BJ (cell line): ENCODE measurements around the gene GSG1. TPM values are rescaled to one million over a fixed set of nuclear protein-coding genes. Genes with fewer than 3 reads are reported as not detected.

Experiments used
- CTCF ChIA-PET: fragments of 350-600 bp; formaldehyde crosslinking; extraction: SDS; loops from one replicate; lab custom pipeline; 2021; ENCODE audit warnings: antibody characterized with exemption, inconsistent platforms; lab: Yijun Ruan, JAX
- POLR2A ChIA-PET: fragments of 300-600 bp; sonication (Branson Sonifier 250); formaldehyde crosslinking; extraction: SDS; loops from one replicate; lab custom pipeline; 2021; ENCODE audit warnings: antibody characterized with exemption; lab: Charles Lee
- DNase-seq: peaks from one replicate; pipeline ENCODE4 v3.0.0-alpha.2; 2011; ENCODE audit warnings: low read depth
- H3K27me3 ChIP-seq: 2 replicates; pipeline ENCODE4 v1.6.0; 2011; ENCODE audit warnings: low read length; ENCODE audit not compliant: control insufficient read depth, insufficient read depth
- H3K36me3 ChIP-seq: 2 replicates; pipeline ENCODE4 v1.5.1; 2011; ENCODE audit warnings: low read length; ENCODE audit not compliant: control insufficient read depth, insufficient read depth
- H3K4me3 ChIP-seq: 2 replicates; pipeline ENCODE4 v1.5.1; 2011; ENCODE audit warnings: low read depth, mild to moderate bottlenecking, control low read depth, low read length
- CTCF ChIP-seq: IDR thresholded peaks from 2 replicates; pipeline ENCODE4 v1.5.1; 2011; ENCODE audit warnings: low read depth, mild to moderate bottlenecking, control low read depth, inconsistent platforms, low read length, moderate library complexity; ENCODE audit not compliant: insufficient read depth
- polyA plus RNA-seq: library from polyadenylated mRNA; depleted of rRNA; stranded (reverse); fragments of >200 nt; gene quantifications from 2 replicates; pipeline ENCODE4 v1.2.3, GENCODE V29; 2011

Gene GSG1
- polyA plus RNA-seq, 1 experiment: 0.26 TPM

GRCh38 chr12:13141686-13142085 lies 38.2 kb upstream of the GSG1 start:
- ChIA-PET CTCF (interaction anchor here (0.9 to 1.5 kb wide), 2 partner anchors 9 to 13 kb away, joined by 3 to 5 read pairs; no protein-coding TSS in a partner anchor), POLR2A (no interaction called here)
- no peak for TF ChIP-seq CTCF
- no peaks in the 10 kb centered on the region for H3K36me3 ChIP-seq
- no peak overlapping the region for H3K4me3 ChIP-seq
- no peaks in the 10 kb centered on the region for H3K27me3 ChIP-seq
- no peak for DNase-seq

DNA sequence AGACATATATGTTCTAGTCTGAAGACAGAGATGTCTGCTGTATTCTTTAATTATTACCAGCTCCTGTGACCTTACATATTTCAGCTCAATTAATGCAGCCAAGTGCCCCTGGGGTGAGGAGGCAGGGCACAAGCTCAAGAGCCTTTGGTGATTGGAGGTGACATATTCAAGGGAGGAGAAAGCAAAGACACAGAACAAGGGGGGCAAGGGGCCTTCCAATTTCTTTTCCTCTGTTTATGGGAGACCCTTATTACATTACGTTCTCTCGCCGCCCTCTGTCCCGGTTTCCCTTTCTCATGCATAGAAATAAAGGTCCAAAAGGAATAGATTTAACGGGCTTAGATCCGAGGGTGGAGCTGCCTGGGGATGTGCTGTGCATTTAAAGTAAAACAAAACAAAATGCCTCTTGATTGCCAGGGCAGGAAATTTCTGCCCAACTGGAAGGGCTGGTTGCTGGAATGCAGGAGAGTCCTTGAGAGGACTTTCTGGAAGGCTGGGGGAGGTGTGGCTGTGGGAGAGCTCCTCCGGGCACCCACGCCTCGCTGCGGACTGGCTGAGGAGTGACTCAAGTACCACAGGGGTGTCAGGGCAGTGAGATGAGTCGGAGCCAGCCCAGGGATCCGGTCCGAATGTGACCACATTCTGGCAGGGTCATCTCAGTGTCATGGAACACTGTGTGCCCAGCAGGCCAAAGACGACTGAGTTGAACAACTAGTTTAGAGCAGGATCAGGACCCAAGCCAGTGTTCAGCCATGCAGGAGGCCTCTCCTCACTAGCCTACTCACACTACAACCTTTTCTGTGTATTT lies 32.1 kb upstream of the GSG1 start:
- DNase-seq: peak; percentile 74
- Histone ChIP-seq H3K27me3 (no peaks in the 10 kb centered on the region), H3K4me3 (no peak overlapping the region), H3K36me3 (no peaks in the 10 kb centered on the region)
- POLR2A ChIA-PET: interaction anchor here (0.9 kb wide), 1 partner anchor 21 kb away, joined by 3 read pairs; no protein-coding TSS in a partner anchor
- no peak for TF ChIP-seq CTCF
- CTCF ChIA-PET: interaction anchor here (1.2 to 1.3 kb wide), 3 partner anchors 11 to 85 kb away, joined by 3 to 6 read pairs (median 3); no protein-coding TSS in a partner anchor

- CTCF ChIA-PET: interaction anchor here (0.6 to 1.3 kb wide), 3 partner anchors 27 to 79 kb away, joined by 3 to 4 read pairs (median 3); no protein-coding TSS in a partner anchor
Observed at GRCh38 chr12:13133886-13134285, 30.4 kb upstream of the GSG1 start.

GRCh38 chr12:13130981-13131380 lies 27.5 kb upstream of the GSG1 start:
- POLR2A ChIA-PET: no interaction called here
- H3K4me3 ChIP-seq: no peak overlapping the region
- DNase-seq: no peak
- TF ChIP-seq CTCF: no peak
- H3K27me3 ChIP-seq: no peaks in the 10 kb centered on the region
- H3K36me3 ChIP-seq: no peaks in the 10 kb centered on the region
- CTCF ChIA-PET: no interaction called here

More at GRCh38 chr12:13133886-13134285, 30.4 kb upstream of the GSG1 start:
- POLR2A ChIA-PET: no interaction called here
- H3K27me3 ChIP-seq: no peaks in the 10 kb centered on the region
- no peaks in the 10 kb centered on the region for H3K36me3 ChIP-seq
- no peak for DNase-seq
- TF ChIP-seq CTCF: no peak
- no peak overlapping the region for H3K4me3 ChIP-seq

GRCh38 chr12:13128291-13128965 lies 25.0 kb upstream of the GSG1 start:
- DNase-seq: peak; percentile 55
- ChIA-PET CTCF (no interaction called here), POLR2A (interaction anchor here (0.6 kb wide), 2 partner anchors 68 to 116 kb away, joined by 3 to 7 read pairs; partner anchors contain the start of gene EMP1)
- Histone ChIP-seq H3K36me3 (no peaks in the 10 kb centered on the region), H3K4me3 (no peak overlapping the region), H3K27me3 (no peaks in the 10 kb centered on the region)
- TF ChIP-seq CTCF: no peak
